Coronary artery (tissue), 2 donors: Measurements from ENCODE around the gene RXRG.

Source experiments
- DNase-seq: peaks from one replicate; pipeline ENCODE4 v3.0.0-alpha.2; 2017; ENCODE audit warnings: low spot score
- H3K27ac ChIP-seq, 2 donors: fragments of 200-600 bp; sonication (generic); one replicate each; pipeline ENCODE4 v1.5.1; 2016 to 2019
- H3K4me3 ChIP-seq: fragments of 200-600 bp; sonication (generic); 2 replicates; pipeline ENCODE4 v1.5.1; 2016; ENCODE audit warnings: mild to moderate bottlenecking, moderate library complexity
- CTCF ChIP-seq: fragments of 200-600 bp; sonication (generic); IDR thresholded peaks from one replicate; pipeline ENCODE4 v1.5.1; 2019; ENCODE audit warnings: antibody characterized with exemption

The RXRG gene

GRCh38 chr1:165452336-165453130 lies 7.6 kb upstream of the RXRG start:
- Histone ChIP-seq H3K4me3 (no peak overlapping the region), H3K27ac (no peak overlapping the region)
- TF ChIP-seq CTCF = no peak
- no peak for DNase-seq

GRCh38 chr1:165451691-165452090 lies 6.8 kb upstream of the RXRG start:
- TF ChIP-seq CTCF = no peak
- no peak overlapping the region for H3K4me3 ChIP-seq
- no peak overlapping the region for H3K27ac ChIP-seq
- no peak for DNase-seq

GRCh38 chr1:165449131-165449530 lies 4.2 kb upstream of the RXRG start:
- TF ChIP-seq CTCF = no peak

GRCh38 chr1:165445388-165445787 lies 462 bp upstream of the RXRG start:
- TF ChIP-seq CTCF = no peak
- DNase-seq = no peak
- peak overlapping the region; percentile 69 for H3K4me3 ChIP-seq
- H3K27ac ChIP-seq = peak overlapping the region in 1 of 2 donors; percentile 11

More at GRCh38 chr1:165449131-165449530, 4.2 kb upstream of the RXRG start:
- Histone ChIP-seq H3K4me3 (no peak overlapping the region), H3K27ac (no peak overlapping the region)
- no peak for DNase-seq

- Histone ChIP-seq H3K4me3 (peak overlapping the region; percentile 29), H3K27ac (peak overlapping the region in 1 of 2 donors; percentile 2)
- no peak for TF ChIP-seq CTCF
- no peak for DNase-seq
These were observed 1.2 kb downstream of the RXRG start for GRCh38 chr1:165443539-165444311.

GRCh38 chr1:165442653-165443052 lies 2.3 kb downstream of the RXRG start:
- no peak overlapping the region for H3K27ac ChIP-seq
- no peak overlapping the region for H3K4me3 ChIP-seq
- TF ChIP-seq CTCF = no peak
- DNase-seq = no peak

- no peak overlapping the region for H3K4me3 ChIP-seq
- H3K27ac ChIP-seq = no peak overlapping the region
- no peak for TF ChIP-seq CTCF
- DNase-seq = no peak
These were observed 2.9 kb downstream of the RXRG start for GRCh38 chr1:165442053-165442452.
